ENCODE measurements around the gene ANKRD55.
A peak's percentile ranks its signal among the peaks of the same experiment; 100 is the strongest.
"Not testable (repeated sequence)": the region's sequence is repeated elsewhere in the genome, so short reads cannot be mapped to it uniquely, and the experiment has no call there.

ANKRD55 gene

DNA sequence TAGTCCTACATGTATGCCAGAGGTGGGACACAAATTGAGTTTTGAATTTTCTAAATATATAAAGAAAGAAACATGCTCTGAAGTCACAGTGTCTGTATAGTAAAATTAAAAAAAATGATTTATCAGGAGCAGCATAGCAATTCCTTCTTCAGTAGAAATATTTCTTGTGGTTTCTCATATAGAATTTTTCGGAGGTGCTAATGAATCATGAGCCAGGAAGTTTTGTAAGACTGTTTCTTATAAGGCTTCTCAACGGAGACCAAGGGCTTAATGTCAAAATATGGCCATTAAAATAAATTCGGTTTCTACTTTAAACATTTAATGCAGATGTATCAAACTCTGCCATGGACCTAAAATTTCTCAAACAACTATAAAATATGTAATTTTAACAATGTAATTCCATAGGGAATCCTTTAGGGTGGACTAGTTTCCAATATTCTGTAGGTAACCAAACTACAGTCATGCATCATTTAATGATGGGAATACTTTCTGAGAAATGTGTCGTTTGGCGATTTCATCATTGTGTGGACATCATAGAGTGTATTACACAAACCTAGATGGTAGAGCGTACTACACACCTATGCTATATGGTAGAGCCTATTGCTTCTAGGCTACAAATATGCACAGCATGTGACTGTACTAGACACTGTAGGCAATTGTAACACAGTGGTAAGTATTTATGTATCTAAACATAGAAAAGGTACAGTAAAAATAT lies 66.3 kb downstream of the ANKRD55 start:
- no peak for DNase-seq

DNA sequence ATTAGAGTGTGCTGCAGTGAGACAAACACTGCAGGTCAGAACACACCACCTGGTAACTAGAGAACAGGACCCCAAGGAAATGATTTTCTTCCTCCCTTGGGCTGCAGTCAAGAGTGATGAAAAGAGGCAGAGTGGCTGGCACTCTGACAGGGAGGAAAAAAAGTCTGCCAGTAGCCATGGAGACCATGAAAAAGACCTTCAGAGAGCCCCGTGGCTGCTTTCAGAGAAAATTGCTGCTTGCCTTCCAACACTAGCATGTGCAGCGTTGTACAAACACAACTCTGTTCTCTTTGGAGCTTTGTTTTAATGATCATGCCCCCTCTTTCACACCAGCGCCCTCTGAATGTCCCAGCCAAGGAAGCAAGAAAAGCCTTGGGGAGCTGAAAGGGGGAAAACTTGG lies 68.8 kb downstream of the ANKRD55 start:
- DNase-seq = no peak

DNA sequence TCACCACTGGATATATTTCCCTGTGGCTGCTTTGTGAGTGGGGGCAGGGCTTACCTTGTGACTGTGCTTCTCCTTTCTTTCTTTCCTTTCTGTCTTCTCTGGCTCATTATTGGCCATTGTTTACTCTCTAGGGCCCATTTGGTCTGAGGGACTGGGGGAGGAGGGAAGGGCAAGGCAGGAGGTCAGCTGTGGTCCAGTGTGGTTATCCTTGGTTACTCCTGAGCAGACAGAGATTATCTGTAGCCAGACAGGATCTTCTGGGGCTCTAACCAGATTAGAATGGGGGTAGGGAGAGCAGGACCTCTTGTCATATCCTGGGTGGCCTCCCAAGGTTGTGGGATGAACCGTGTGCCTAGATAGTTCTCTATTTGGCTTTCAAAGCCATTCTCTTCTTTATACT lies 71.2 kb downstream of the ANKRD55 start:
- no peak for DNase-seq

DNA sequence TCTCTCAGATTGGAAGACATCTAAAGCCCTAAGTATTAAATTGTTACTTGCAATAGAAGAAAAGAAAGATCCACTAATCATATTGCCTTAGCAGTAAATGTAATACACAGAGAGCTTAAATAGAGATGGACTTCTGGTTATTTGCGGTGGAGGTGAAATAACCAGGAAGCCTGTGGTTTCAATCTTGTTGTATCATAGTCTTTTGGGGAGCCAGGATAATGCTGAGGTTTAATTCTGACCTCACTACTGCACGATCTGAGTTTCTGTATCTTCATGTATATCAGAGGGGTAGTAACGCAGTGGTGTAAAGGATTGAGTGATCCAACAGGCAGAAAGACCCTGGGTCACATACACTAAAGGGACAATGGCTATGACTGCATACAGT lies 71.7 kb downstream of the ANKRD55 start:
- no peak for DNase-seq

DNA sequence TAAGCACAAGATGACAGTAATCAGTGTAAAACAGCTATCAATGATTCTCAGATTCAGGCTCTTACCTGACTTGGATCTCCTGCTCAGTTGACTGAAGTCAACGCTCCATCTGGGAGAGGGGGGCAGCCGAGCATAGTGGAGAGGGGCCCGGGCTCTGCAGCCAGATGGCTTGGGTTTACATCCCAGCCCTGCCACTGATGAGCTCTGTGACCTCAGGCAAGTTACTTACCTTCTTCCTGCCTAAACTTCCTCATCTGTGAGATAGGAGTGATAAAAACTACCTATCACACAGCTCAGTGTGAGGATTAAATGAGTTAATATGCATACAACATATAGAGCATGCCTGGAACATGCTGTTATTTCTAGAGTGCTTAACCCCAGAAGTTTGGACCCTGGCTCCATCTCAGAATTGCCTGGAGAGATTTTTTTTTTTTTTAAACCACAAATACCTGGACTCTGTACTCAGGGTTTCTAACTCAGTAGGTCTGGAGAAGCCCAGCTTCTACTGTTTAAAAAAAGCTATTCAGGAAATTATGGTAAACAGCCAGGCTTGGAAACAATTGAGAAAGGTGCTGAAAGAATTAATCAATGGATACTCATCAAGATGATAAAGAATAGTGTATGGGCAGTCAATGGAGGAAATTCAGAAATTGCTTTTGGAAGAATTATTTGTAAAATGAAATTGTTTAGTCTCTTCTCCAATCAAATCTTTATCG lies 72.2 kb downstream of the ANKRD55 start:
- DNase-seq = no peak

DNA sequence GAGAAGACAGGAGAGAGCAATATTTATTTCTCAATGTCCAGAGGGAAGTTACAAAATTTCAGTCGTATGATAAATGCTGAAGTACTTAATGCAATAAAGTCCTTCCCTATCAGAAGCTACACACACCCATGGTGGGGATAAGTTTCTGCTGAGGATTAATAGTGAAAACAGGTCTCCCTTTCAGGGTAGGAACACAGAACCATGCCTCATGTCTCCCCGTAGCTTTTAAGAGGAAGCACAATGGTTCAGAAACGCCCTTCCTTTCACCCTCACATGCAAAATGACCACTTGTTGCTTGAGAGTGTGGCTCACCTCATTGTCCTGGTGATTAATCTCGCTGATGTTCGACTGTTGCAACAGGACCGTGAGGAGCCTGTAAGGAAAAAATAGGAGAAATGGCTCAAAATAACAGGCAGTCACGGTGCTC lies 73.6 kb downstream of the ANKRD55 start:
- DNase-seq = no peak

DNA sequence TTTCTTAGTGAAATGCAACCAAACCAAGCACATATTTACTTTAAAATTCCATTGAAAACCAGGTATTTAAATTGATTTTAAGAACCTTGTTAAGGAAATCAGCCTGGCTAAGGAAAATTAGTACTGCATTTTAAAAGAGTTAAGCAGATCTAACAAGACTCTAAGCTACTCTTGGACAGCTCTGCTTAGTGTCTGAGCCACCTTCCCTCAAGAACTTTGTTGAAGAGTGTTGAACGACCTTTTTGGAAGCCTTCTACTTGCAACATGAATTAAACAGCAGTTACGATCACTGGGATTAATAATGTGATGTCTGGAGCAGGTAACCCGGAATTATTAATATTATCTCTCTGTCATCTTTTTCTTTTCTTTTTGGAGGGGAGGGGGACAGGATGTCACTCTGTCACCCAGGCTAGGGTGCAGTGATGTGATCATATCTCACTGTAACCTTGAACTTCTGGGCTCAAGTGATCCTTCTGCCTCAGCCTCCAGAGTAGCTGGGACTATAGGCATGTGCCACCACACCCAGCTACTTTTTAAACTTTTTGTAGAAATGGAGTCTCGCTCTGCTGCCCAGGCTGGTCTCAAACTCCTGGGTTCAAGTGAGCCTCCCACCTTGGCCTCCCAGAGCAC lies 74.7 kb downstream of the ANKRD55 start:
- DNase-seq = no peak

DNA sequence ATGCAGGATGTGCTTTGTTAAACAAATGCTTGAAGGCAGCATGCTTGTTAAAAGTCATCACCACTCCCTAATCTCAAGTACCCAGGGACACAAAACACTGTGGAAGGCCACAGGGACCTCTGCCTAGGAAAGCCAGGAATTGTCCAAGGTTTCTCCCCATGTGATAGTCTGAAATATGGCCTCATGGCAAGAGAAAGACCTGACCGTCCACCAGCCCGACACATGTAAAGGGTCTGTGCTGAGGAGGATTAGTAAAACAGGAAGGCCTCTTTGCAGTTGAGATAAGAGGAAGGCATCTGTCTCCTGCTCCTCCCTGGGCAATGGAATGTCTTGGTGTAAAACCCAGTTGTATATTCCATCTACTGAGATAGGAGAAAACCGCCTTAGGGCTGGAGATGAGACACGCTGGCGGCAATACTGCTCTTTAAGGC lies 75.9 kb downstream of the ANKRD55 start:
- not testable (repeated sequence) for DNase-seq

DNA sequence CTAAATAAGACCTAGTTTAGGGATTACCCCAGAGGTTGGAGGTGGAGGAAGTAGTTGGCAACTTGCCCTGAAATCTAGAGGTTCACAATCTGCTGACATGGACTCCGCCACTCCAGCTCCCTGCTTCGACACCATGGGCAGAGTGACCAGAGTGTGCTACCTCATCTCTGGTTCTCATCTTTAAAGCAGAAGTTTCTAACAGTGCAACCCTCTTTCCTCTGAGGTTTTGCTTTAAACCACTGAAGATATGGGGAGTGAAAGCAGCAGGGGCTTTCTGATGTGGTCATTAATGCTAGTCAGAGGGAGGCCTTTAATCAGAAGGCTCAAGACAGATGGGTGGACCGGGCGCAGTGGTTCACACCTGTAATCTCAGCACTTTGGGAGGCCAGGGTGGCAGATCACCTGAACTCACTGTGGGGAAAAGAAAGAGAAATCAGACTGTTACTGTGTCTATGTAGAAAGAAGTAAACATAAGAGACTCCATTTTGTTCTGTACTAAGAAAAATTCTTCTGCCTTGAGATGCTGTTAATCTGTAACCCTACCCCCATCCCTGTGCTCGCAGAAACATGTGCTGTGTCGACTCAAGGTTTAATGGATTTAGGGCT lies 76.4 kb downstream of the ANKRD55 start:
- DNase-seq = not testable (repeated sequence)

DNA sequence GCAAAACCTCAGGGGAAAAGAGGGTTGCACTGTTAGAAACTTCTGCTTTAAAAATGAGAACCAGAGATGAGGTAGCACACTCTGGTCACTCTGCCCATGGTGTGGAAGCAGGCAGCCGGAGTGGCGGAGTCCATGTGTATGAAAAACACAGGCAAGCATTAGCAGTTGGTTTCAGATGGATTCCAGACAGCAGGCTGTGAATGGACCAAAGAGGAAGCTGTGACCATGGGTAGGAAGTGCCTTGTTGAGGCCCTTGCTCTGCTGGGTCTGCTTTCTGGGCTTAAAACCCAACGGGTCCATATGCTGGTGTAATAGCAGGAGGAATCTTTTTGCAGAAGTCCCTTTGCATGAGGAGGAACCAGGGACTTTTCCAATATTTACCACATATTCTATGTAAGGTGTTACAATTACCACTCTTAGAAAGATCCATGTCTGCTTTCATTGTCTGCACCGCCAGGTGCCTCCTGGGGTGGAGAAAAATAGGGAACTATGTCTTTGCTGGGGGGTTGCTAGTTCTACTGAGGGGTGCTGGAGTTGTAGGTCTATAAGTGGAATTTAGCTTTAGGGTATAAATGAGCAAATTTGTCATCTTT lies 77.0 kb downstream of the ANKRD55 start:
- DNase-seq = no peak

DNA sequence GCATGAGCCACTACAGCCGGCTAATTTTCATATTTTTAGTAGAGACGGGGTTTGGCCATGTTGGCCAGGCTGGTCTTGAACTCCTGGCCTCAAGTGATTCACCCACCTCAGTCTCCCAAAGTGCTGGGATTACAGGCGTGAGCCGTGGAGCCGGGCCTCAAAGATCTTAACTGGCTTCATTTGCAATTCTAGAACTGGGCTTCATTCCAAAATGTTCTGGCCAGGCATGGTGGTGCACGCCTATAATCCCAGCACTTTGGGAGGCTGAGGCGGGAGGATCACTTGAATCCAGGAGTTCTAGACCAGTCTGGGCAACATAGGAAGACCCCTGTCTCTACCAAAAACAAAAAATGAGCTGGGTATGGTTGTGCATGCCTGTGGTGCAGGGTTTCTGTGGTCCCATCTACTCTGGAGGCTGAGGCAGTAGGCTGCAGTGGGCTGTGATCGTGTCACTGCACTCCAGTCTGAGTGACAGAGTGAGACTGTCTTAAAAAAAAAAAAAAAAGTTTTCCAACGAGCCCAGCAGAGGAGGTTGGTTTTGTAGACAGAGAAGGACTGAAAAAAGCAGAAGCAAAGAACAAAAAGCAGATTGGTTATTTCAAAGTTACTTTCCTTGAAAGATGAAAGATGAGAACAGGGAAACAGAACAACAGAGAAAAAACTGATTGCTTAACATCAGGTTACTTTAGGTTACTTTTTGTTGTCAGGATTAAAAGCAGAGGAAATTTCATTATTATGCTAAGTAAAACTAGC lies 78.2 kb downstream of the ANKRD55 start:
- DNase-seq = no peak

DNA sequence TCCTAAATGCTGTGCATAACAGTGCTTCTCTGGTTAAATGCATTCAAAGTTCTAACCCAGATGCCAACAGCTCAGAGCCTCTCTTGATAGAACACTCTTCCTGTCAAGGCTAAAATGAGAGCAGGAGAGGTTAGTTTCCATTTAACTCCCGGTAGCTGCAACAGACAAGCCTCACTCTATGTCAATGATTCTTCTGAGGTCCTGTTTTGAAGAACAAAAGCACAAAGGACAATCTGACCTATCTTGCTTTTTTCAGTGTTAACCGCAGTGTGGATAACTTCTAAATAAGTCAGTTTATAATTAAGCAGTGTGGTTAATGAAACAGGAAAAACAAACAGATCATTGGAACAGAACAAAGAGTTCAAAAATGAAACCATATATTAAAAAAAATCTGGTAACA lies 80.7 kb downstream of the ANKRD55 start:
- DNase-seq = no peak

DNA sequence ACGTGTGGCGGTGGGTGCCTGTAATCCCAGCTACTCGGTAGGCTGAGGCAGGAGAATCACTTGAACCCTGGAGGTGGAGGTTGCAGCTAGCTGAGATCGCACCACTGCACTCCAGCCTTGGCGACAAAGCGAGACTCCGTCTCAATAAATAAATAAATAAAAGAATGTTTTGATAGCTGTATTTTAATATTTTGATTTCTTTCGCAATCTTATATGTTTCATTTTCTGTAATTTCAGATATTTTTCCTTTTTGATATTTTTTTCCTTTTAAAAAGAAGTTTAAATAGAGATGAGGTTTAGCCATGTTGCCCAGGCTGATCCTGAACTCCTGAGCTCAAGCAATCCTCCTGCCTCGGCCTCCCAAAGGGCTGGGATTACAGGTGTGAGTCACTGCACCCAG lies 82.4 kb downstream of the ANKRD55 start:
- DNase-seq = not testable (repeated sequence)

DNA sequence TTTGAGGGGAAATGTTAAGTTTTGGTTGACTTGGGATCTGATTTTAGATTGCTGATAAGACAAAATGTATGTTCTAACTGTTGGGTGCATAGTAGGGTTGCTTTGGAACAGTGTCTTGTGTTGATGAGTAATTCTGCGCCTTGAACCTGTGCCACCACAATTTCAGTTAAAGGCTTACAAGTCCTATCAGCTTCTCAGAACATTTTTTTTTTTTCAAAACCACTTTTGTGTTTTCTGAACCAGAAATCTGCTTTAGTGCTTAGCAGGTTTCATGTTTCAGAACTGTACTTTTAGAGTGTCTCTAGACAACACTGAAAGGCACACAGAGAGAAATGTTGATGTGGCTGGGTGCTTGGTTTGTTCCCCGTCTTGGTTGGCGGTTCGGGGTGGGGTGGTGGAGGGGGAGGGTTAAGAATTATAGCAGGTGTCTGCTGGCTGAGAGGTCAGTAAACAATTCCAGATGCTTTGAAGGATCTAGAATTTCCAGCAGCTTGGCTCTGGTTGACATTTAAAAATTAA lies 84.6 kb downstream of the ANKRD55 start:
- DNase-seq = peak; percentile 9

DNA sequence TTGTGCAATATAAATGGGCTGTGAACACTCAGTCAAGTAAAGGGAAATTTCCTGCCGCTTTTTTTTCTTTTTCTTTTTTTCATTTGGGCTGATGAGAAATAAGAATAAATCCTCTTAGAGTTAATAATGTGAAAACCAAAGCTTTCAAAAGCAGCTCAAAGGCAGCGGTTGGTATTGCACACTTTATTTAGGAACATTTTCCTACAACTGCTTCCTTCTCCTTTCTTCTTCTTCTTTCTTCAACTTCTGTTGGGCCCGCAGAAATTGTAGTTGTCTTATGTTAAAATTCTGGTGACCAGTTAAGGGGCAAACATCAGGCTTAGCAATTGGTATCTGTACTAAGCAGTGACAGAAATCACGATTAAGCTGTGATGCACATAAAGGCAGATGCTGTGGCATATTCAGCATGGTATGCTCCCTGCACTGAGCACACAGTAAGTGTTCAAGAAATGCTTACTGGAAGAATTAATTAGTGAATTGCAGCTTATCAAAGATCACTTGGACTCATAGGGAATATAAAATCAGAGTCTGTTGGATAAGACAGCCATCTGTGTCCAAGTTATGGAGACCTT lies 85.4 kb downstream of the ANKRD55 start:
- no peak for DNase-seq

DNA sequence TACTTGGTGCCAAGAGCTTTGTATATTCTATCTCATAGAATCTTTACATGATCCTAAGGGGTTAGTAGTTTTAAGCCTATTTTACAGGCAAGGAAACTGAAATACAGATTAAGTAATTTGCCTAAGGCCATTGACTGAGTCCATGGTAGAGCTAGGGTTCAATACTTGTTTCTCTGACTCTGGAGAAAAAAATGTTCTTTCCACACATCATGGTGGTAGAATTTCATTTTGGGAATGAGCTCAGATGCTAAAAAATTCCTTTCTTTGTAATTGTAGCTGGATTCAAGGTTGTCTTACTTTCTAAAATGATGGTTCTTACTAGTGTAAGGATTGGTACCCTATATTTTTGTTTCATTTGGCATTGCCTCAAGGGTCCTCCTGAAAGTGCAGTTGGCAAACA lies 86.0 kb downstream of the ANKRD55 start:
- DNase-seq = no peak

DNA sequence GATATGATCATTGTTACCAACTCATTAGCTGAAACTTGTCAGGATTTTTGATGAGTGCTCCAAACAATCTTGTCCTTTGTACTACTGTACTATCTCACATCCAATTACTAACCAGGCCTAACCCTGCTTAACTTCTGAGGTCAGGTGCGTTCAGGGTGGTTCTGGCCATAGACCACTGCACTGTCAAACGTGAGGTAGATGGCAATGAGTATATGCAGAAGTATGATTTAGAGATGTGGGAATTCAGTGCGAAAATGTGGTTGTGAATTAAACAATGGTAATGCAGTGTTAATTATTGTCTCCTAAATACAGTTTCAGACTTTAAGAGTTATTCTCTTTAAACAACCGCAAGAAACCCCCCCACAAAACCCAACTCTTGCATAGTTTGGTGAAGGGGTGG lies 86.5 kb downstream of the ANKRD55 start:
- DNase-seq = no peak

DNA sequence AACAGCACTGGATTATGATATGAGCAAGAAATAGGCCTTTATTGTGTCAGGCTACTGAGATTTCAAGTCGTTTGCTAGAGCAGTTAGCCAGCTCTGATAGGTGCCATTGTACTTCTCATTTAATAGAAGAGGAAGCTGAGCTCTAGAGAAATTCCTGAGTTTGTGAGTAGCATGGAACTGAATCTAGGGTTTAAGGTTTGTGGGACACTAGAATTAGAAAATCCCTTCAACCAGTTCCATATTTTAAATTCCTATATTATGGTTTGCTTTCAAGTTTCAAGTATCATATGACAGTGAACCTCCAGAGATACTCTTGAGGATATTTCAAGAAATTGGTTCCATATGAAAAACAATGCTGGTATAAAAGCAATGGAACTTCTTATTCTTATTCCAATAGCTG lies 87.6 kb downstream of the ANKRD55 start:
- no peak for DNase-seq

DNA sequence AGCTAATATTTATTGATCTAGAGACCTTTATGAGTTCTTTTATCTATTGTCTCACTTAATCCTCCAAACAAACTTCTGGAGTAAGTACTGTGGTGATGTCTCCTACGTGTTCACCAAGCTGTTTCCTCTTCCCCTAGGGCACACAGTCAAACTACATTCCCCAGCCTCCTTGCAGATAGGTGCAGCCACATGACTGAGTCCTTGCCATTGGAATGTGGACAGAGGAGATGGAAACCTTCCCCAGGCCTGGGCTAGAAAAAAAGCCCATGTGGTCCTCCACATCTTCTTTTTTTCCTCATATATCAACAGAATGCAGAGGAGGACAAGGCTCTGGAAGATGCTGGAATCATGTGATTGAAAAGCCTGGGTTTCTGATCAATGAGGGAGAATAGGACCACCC lies 88.0 kb downstream of the ANKRD55 start:
- no peak for DNase-seq

DNA sequence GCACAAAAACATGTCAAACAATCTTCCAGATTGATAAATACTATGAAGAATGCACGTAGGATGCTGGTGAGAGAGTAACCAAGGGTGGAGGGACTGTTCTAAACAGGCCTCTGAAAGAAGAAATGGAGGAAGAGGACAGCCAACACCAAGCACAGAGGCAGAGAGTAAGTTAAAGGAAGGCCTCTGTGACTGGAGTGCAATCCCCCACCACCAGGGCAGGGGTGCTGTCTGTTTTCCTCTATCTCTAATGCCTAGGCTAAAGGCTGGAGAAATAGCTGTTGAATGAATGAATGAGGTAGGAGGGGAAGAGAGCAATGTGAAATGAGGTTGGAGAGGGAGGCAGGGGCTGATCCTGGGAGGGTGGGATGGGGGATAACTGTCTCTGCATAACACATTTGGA lies 88.9 kb downstream of the ANKRD55 start:
- no peak for DNase-seq

DNA sequence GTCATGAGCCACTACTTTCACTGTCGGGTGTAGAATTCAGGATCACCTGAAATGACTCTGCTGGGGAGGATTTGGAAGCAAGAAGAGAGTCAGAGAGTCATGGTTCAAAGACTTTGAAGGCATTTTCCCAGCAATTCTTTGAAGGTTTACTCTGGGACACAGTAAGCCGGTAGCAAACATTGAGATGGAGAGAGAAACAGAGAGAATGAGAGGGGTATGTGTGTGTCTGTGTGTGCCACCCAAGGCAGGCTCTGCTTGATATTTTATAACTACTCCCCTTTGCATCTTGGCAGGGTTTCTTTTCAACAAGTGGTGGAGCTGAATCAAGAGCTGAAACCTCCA lies 89.8 kb downstream of the ANKRD55 start:
- no peak for DNase-seq
